Middle frontal gyrus (tissue), 1 donor: Measurements from ENCODE around the gene GAB2.
"Not testable (repeated sequence)": the region's sequence is repeated elsewhere in the genome, so short reads cannot be mapped to it uniquely, and the experiment has no call there.

ENCODE experiments used
- DNase-seq: peaks from one replicate; pipeline ENCODE4 v3.0.0-alpha.2; 2015; ENCODE audit warnings: low spot score; ENCODE audit errors: extremely low spot score

Gene GAB2

DNA sequence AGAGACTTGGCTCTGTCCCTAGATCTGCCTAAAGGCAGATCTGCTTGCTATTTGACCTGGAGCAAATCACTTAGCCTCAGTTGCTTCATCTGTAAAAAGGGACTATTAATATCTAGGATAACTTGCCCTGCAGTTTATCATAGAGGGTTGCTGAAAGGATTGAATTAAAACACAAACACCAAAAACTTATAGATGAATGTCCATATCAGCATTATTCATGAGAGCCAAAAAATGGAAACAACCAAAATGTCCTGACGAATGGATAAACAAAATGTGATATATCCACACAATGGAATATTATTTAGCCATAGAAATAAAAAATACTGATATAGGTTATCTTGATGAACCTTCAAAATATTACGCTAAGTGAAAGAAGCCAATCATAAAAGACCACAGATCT is 161.7 kb downstream of the GAB2 start:
- no peak for DNase-seq

DNA sequence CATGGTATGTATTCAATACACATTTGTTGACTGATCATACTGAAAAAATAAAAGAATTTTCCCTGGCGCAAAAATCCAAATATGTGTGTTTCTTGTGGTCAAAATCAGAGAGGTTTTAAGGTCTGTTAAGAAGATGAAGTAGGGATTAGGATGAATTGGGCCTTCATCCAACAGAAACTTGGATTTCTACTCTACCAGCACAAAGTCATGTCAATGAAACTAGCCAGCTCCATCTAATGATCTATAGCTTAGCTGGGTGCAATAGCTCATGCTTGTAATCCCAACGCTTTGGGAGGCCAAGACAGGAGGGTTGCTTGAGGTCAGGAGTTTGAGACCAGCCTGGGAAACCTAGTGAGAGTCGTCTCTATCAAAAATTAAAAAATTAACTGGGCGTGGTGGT is 163.4 kb downstream of the GAB2 start:
- DNase-seq: no peak

- DNase-seq: no peak
These were observed 163.8 kb downstream of the GAB2 start for GRCh38 chr11:78253797-78254196.

- DNase-seq: no peak
These were observed 166.4 kb downstream of the GAB2 start for GRCh38 chr11:78251083-78251775.

DNA sequence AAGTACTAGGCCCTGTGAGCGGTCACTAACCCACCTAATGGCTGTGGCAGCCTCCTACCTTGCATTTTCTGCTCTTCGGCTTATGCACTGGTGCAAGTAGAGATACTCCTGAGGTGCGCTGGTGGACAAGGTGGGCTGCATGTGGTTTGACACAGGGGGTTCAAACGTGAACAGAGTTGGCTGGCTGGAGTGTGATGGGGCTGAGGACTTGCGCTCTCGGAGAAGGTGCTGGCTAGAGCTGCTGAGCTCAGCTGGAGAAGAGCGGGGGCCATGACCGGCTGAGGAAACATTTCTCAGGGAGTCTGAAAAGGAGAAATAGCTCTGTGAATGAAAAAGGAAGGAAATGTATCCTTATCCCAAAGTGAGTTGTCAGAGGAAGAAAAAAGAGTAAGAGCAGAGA is 167.5 kb downstream of the GAB2 start:
- no peak for DNase-seq

GRCh38 chr11:78248903-78249302 is 168.7 kb downstream of the GAB2 start:
- DNase-seq: no peak

DNA sequence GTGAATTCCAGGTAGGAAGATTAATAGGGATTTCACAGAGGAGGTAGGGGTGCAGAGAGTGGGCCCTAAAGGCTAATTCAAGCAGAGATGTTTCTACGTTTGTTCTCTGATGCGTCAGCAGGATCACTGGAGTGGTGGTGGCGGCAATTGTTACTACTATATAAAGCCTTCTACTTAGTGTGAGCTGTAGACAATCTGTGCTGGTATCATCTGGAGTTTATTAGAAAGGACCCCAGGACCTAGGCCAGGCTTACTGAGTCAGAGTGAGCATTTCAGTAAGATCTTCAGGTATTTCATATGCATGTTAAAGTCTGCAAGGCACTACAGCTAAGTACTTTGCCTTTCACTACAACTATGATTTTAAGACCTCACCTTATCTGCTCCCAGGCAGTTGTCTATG is 169.4 kb downstream of the GAB2 start:
- no peak for DNase-seq

GRCh38 chr11:78244546-78245255 is 172.9 kb downstream of the GAB2 start:
- no peak for DNase-seq

- no peak for DNase-seq
These were observed 173.5 kb downstream of the GAB2 start for GRCh38 chr11:78244080-78244479.

DNA sequence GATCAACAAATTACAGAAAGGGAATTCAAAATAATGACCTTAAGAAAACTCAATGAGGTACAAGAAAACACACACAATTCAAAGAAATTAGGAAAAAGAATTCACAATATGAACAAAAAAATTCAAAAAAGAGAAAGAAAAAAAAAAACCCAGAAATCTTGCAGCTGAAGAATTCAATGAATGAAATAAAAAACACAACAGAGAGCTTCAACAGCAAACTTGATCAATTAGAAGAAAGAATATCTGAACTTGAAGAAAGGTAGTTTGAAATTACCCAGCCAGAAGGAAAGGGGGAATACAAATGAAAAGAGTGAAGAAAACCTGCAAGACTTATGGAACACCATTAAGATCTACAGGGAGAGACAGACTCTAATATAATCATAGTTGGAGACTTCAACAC is 176.1 kb downstream of the GAB2 start:
- no peak for DNase-seq

- no peak for DNase-seq
These were observed 177.8 kb downstream of the GAB2 start for GRCh38 chr11:78239781-78240180.

- no peak for DNase-seq
These were observed 180.2 kb downstream of the GAB2 start for GRCh38 chr11:78237293-78238046.

DNA sequence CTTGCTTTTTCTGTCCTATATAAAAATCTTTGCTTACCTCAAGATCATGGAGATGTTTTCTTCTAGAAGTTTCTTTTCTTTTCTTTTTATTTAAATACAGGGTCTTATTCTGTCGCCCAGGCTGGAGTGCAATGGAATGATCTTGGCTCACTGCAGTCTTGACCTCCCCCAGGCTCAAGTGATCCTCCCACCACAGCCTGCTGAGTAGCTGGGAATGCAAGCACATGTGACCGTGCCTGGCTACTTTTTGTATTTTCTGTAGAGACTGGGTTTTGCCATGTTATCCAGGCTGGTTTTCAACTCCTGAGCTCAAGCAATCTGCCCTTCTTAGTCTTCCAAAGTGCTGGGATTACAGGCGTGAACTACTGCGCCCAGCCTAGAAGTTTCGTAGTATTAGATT is 183.6 kb downstream of the GAB2 start:
- DNase-seq: no peak

GRCh38 chr11:78233046-78233445 is 184.6 kb downstream of the GAB2 start:
- not testable (repeated sequence) for DNase-seq

DNA sequence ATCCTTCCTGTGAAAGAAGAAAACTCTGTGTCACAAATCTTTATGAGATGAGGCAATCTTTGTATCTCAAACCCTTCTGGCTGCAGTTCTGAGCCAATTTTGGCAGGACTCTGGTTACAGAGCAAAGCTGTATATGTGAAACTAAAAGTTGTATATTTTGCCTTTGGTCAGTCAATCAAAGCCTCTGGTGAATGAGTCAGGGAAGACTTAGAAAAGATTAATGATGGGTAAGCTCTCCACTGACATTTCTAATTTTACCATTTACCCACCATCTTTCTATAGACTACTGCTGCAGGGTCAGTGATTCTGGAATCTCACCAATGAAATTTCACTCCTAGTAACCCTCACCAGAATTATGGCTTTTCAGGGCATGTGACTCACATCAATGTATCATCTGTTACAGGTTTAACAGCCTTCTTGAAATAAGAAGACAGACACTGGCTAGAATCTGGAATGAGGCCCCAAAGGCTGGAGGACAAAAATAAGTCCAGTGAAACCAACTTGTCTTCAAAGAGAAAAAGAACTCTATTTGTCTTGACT is 185.6 kb downstream of the GAB2 start:
- DNase-seq: no peak

GRCh38 chr11:78230161-78230877 is 187.3 kb downstream of the GAB2 start:
- no peak for DNase-seq

DNA sequence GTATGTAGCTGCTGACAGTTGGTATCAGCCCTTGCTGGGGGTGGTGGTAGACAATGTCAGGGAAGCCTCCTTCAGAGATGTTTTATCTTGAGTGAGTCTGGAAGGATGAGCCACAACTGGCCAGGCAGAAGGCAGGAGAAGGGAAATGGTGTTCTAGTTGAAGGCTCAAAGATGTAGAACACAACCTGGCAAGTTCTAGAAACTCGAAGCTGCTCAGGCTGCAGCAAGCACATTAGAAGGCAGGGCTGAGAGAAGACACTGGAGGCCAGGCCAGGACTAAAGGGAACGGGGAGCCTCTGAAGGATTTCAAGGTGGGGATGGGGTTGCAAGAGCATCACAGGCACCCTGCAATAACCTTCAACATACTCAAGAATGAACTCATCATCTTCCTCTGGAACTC is 188.5 kb downstream of the GAB2 start:
- DNase-seq: no peak

DNA sequence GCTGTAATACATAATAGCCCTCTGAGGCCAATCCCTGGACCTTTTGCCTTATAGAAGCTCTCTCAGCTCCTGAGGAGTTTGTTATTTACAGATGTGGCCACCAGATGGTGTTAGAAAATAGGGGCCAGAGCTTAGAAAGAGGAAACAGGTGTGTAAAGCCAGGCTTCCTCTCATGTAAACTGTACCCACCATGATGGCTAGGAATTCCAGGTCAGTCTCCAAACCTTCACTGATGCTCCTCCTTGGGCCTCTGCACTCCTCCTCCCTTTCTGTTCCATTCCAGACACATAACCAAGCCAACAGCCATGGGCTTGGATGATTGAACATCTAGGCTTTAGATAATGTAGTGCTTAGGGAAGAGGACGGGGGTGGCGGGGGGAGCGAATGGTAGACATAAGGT is 189.2 kb downstream of the GAB2 start:
- DNase-seq: no peak

- no peak for DNase-seq
These were observed 189.7 kb downstream of the GAB2 start for GRCh38 chr11:78227921-78228320.

DNA sequence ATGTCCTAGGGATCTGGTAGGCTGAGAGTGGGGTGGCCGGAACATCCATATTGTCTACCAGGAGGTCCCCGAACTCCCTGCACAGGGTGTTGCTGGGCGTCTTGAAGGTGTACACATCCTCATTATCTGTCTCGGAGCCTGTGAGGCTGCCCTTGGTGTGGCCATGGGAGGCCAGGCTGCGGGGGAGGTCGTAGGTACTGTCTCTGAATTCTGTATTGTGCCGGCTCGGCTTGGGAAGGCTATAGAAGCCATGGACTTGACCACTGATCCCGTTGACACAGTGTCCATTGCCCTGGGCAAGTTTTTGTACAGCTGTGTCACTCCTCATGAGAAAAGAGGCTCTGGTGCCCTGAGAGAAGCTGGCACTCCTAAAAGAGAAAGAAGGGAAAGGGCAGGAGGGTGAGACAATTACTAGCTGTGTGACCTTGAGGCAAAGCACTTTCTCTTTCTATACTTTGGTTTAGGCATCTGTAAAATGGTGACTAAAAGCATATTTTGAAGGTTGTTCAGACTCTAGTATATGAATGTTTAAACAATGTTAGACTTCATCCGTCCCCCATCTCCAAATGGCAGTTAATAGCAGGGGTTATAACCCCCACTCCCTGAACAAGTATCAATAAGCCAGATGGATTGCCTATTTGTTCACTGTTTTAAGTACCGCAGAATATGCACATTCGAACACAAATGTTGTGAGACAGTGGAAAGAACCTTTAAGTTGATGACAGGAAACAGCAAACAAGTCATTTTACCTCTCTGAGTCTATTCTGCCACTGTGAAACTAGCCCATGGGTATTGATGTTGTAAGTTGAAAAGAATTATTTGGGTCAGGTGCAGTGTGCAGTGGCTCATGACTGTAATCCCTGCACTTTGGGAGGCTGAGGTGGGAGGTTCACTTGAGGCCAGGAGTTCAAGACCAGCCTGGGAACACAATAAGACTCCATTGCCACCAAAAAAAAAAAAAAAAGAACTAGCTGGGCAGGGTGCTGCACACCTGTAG is 190.6 kb downstream of the GAB2 start:
- no peak for DNase-seq
